HG02763 (cell line): ENCODE measurements around the gene FAM174C.
"Not testable (repeated sequence)": the region's sequence is repeated elsewhere in the genome, so short reads cannot be mapped to it uniquely, and the experiment has no call there.

Source experiments
- ATAC-seq: cut with Tn5 transposase; IDR thresholded peaks from one replicate; pipeline ENCODE4 v1.9.1; 2021; ENCODE audit warnings: mild to moderate bottlenecking, moderate library complexity; ENCODE audit not compliant: unreplicated experiment

Gene FAM174C

DNA sequence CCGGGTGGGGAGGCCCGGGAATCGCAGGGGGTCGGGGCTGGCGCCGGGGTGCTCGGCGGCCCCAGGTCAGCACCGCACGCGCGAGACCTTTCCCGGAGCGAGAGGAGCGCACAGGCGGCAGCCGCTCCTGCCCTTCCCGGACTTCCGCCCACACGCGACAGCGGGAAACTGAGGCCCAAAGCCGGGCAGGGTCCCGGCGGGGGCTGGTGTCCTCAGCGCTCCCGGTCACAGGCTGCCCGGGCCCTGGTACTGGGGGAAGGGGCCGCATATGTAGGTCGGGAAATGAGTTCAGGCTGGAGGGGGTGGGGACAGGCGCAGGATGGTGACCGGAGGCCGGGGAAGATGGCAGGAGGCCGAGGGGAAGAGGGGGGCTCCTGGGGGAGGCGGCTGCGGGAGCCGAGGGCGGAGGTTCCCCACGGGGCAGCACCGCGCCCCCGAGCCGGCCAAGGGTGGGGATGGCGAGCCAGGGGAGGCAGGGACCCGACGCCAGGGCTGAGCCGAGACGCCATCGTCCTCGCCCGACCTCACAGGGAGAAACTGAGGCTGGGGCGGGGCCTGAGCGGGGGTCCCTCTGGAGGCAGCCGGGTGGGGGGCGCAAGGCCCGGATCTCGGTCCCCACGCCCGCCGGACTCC, 38.2 kb upstream of the FAM174C start:
- no peak for ATAC-seq

DNA sequence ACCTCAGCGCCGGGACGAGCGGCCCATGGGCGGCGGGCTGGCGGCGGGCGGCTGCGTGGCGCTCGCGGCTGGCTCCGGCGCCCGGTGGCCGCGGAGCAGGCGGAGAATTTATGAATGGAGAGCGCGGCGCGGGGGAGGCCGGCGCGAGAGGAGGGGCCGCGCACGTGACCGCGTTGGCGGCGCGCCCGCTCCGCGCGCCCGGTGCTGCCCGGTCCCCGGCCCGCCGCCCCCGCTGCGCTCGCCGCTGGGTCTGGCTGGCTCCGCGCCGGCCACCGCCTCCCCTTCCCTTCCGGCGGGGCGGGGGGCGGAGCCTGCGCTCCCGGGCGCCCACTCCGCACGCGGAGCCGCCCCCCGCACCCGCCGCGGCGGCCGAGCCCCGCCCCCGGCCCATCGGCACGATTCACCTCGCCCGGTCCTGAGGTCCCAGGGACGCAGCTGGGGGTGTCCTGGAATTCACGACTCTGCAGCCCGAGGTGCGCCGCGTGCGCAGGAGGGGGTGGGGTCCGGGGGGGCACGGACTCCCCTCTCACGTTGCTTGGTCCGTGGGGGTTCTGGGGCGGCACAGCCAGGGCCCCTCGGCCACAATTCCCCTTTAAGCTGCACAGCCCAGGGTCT, 37.5 kb upstream of the FAM174C start, which contains the start of gene CBARP:
CBARP (minus strand) TSS at position 252 of the 615 bp plus-strand sequence. CDS start 1,905 bp downstream, outside the sequence.
- no peak for ATAC-seq

DNA sequence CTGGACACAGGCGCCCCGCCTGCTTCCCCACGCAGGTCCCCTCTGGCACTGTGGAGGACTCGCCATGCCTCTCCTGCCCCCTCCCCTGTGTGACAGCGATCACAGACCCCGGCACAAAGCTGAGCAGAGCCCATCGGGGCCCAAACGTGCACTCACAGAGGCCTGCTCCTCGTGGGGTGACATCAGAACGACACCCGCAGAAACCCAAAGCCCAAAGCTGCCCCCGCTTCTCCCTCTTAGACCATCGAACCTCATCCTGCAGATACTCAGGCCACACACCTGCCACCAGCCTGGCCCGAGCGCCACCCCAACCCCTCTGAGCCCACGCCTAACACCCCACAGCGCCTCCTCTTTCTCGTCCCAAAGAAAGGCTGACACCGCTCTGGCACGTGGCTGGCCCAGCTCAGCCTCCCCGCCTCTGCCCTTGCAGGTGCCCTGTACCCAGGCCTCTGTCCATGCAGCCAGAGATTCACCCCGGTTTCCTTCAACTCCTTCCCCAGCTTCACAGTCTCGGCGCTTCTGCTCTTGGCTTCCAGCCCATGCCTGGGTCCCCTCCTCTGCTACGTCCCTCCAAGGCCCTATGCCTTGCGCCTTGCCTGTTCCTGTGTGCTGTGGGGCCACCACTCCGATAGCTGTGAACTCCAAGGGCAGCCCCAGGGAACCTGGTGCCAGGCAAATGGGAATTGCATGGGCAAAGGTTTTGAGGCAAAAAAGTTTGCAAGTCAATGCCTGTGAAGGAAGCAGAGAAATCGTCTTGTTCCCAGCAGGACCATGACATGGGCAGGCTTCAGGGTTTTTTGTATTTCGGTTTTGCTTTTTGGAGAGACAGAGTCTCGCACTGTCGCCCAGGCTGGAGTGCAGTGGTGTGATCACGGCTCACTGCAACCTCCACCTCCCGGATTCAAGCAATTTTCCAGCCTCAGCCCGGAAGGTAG, 36.7 kb upstream of the FAM174C start:
- ATAC-seq = no peak

DNA sequence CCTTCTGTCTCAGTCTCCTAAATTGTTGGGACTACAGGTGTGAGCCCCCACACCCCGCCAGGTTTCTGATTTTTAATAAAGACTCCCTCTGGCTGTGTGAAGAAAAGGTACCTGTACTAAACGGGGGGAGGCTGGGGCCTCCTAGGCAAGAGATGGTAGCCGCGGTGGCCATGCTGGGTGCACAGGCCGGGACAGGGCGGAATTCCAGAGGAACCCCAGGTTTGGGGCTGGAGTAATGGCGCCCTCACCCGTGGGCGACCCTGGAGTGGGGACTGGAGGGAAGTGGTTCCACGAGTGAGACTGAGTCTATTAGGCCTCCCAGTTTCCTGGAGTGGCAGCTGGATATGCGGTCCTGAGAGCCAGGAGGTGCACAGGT, 35.9 kb upstream of the FAM174C start:
- no peak for ATAC-seq

DNA sequence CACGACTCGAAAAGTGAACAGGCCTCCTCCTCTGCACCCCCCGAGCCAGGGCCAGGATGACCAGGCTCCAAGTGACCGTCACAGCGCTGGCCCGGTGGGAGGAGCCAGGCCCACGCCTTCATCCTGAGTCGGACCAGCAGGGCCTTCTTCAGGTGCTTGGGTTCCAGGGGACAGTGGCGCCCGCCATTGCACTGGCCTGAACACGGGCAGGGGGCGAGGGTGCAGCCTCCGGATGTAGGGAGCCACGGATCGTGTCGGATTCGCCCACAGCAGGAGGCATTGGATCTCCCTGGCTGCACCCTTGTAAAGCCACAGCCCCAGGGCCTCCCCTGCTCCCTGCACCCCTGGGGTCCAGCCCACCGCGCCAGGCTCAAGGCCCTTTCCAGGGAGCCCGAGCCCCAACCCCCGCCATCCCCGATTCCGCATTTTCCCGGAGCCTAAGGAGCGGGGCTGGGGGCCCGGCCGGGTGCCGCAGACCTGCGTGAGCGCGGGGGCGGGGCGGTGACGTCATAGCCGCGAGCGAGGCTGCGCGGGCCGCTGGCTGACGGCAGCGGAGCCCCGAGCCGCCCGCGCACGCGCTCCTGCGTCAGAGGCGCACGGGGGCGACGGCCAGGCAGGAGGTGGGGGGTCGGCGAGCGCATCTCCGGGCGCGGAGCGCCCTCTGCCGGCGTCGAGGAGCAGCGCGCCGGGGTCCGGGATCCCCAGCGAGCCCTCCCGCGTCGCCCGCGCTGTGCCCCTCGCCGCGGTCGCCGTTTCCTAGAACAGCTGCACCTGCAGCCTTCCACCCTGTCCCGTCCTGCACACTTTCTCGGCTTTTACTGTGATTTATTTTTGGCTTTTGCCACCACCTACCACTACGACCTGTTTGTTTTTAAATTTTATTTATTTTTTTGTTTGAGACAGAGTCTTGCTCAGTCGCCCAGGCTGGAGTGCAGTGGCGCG, 35.3 kb upstream of the FAM174C start:
- no peak for ATAC-seq

DNA sequence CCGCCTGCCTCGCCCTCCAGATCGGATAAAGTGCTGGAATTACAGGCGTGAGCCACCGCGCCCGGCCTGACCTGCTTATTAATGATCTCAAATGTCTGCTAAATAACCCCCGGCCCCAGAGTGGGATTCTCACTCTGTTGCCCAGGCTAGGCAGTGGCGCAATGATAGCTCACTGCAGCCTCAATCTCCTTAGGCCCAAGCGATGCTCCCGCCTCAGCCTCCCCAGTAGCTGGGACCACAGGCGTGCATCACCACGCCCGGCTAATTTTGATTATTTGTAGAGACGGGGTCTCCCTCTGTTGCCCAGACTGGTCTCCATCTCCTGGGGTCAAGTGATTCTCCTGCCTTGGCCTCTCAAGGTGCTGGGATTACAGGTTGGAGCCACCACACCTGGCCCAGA, 34.4 kb upstream of the FAM174C start:
- ATAC-seq = no peak

DNA sequence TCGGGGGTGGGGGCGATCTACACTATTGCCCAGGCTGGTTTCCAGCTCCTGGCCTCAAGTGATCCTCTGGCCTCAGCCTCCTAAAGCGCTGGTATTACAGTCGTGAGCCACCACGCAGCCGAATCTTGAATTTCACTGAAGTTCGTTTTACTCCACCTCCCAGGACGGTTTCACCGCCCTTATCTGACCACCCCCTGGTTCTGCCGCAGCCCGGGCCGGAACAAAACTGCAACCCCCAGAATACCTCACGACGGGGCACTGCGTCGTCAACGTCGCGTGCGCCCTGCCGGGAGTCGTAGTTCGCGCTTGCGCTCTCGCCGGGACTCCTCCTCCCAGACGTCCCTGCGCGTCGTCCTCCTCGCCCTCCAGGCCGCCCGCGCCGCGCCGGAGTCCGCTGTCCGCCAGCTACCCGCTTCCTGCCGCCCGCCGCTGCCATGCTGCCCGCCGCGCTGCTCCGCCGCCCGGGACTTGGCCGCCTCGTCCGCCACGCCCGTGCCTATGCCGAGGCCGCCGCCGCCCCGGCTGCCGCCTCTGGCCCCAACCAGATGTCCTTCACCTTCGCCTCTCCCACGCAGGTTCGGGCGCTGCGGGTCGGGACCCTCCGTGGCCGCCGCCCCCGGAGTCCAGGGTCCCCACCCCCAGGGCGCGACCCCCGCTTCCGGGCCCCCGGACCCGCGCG, 33.8 kb upstream of the FAM174C start, which contains the start of gene ATP5F1D:
ATP5F1D (plus strand) TSS at position 335 of the 679 bp plus-strand sequence; CDS start at position 435, 100 bp downstream.
- ATAC-seq = peak; percentile 57

DNA sequence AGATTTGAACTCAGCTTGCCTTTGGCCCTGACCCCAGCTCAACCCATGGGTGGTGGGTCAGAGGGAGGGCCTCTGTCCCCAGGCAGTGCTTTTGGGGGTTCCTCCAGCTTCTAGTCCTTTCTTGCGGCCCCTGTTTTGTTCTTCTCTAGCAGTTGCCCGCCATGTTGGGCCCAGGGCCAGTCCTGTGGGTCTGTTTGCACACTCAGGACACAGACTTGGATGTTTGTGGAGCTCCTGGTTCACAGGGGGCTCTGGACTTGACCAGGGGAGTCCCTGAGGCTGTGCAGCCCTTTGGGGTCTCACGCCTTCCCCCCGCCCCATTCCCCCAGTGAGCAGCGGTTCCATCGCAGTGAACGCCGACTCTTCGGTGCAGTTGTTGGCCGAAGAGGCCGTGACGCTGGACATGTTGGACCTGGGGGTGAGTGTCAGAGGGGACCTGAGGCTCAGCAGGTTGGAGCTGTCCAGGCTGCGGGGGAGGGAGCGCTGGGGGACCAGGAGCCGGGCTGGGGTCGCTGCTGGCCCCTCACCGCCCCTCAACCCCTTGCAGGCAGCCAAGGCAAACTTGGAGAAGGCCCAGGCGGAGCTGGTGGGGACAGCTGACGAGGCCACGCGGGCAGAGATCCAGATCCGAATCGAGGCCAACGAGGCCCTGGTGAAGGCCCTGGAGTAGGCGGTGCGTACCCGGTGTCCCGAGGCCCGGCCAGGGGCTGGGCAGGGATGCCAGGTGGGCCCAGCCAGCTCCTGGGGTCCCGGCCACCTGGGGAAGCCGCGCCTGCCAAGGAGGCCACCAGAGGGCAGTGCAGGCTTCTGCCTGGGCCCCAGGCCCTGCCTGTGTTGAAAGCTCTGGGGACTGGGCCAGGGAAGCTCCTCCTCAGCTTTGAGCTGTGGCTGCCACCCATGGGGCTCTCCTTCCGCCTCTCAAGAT, 31.3 kb upstream of the FAM174C start:
- no peak for ATAC-seq

DNA sequence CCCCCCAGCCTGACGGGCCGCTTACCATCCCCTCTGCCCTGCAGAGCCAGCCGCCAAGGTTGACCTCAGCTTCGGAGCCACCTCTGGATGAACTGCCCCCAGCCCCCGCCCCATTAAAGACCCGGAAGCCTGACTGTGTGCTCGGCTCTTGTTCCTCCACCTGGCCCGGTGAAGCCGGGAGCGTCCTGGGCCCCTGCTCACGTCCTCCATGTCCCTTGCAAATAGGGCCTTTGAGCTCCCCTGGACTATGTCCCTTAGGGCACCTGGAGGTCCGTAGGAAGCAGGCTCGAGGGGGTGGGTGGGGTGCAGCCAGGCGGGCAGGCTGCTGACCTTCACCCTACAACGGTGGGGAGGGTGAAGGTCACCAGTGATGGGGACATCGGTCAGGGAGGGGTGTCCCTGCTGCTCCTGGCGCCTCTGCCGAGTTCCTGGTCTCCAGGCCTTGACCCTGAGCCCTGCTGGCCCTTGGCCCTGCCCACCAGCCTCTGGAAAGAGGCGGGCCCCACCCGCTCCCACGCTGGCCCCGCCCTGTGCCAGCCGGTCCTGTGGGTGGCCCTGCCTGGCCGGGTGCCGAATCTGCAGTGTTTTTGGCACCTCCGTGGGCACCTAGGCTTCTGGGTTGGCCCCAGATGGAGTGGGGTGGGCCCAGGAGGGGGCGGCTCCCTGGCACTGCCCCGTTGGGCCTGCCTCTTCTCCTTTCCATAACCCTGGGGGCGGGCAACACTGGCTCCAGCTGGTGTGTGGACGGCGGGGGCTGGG, 30.5 kb upstream of the FAM174C start:
- ATAC-seq = no peak

DNA sequence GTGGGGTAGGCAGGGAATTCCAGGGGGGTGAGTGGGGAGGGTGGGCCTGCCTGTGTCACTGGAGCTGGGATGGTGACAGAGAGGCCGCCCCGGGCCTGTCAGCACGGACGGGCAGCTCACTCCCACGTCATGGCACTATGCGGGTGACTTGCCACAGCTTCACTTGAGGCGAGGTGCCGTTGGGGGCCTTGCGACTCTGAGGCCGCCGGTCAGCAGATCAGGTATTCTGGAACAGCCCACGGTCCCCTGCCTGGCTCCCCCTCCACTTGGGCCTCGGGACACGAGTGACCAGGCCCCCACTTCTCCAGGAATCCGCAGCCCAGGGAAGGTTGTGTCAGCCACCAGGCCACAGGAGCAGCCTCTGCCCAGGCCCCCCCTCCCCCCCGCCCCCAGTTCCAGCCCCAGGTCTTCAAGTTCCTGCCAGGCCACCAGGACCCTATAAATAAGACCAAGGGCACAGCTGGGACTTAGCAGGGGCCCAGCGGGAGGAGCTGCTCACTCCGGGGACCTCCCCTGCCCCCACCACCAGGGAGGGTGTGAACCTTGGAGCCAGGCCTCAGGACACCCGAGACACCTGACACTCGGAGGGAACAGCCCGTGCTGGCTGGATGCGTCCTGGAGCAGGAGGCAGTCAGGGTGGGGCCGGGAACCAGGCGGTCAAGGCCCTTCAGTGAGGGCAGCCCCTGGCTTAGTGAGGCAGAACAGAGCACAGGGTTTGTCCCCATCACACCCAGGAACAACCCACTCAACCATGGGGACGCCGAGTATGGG, 29.7 kb upstream of the FAM174C start:
- no peak for ATAC-seq

DNA sequence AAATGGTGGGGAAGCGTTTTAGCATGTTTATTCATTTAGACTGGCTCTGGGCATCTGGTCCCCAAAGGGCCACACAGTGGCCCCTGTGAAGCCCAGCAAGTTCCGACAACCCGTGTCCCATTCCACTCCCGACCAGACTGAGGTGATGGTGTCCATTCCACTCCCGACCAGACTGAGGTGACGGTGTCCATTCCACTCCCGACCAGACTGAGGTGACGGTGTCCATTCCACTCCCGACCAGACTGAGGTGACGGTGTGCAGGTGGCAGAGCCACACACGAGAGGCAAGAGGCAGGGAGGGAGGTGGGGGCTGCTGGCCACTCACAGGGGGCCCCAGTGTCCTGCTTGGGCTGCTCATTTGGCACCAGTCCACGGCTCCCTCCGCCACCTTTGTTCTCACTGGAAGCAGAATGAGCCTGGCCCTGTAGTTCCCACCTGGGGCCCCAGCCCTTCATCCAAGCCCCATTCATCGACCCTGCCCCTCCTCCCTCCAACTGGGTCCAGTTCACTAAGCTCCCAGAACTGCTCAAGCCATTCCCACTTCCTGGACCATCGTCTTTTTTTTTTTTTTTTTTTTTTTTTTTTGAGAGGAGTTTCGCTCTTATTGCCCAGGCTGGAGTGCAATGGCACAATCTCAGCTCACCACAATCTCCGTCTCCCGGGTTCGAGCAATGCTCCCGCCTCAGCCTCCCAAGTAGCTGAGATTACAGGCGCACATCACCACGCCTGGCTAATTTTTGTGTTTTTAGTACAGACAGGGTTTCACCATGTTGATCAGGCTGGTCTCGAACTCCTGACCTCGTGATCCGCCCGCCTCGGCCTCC, 28.9 kb upstream of the FAM174C start:
- not testable (repeated sequence) for ATAC-seq

DNA sequence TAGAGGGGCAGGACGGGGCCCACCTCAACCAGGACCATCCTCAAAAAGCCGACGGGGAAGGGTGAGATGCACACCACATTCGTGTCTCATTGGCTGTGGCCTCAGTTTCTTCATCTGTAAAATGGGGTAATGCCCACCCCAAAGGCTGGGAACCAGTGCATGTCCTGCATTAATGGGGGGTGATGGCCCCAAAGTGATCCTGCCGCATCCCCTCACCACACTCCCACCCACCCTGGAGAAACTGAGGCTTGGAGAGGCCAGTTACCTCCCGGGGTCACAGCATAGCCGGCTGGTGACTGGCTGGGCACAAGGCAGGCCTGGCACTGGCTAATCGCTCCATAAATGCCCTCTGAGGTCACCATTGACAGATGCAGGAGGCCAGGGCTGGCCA, 27.6 kb upstream of the FAM174C start:
- no peak for ATAC-seq

DNA sequence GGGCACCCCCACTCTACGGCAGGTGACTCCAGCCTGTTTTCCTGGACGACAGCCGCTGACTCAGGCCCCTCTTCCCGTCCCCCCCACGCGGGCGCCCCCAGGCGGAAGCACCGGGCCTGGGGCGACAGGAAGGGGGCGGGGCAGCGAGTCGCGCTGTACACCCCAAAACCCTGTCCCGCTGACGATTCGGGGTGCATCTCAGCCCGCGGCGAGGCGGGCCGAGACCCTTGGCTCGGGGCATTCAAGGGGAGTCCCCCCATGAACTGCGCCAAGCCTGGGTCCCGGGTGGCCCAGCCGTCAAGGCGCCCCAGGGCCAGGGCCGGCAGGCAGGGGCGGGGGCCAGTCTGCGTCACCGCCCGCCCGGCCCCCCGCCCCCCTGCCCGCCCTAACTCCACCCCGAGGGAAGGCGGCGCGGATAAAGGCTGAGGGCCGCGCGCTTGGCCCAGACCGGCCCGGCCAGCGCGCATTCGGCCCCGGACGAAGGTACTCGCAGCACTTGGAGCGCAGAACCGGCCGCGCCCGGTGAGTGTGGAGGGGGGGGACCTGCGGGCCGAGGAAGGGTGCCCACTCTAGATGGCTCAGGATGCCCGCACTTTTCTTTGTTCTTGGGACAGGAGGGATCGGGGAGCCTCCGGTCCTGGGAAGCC, 27.1 kb upstream of the FAM174C start, which contains the start of gene MIDN:
MIDN (plus strand) TSS at position 445 of the 647 bp plus-strand sequence. CDS start 1,714 bp downstream, outside the sequence.
- ATAC-seq = peak; percentile 8

DNA sequence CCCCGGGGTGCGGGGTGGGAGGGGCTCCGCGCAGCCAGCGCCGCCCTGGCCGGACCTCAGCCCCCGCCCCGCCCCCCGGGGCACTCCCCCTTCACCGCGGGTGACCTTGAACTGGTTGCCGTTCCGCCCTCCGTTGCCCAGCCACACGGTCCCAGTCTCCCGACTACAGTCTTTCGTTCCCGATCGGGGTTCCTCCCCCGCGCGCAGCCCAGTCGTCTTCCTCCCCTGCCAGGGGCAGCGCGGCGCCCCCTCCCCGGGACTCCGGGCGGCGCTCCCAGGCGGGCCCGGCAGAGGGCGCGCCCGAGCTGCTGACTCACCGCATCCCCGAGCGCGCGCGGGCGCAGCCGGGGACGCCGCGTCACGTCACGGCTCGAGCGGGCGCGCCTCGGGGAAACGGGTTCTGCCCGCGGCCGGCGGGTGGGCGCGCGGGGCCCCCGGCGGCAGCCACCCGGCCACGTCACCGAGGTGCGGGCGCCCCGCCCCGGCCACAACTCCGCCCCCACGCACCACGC, 26.5 kb upstream of the FAM174C start:
- ATAC-seq = peak; percentile 33

DNA sequence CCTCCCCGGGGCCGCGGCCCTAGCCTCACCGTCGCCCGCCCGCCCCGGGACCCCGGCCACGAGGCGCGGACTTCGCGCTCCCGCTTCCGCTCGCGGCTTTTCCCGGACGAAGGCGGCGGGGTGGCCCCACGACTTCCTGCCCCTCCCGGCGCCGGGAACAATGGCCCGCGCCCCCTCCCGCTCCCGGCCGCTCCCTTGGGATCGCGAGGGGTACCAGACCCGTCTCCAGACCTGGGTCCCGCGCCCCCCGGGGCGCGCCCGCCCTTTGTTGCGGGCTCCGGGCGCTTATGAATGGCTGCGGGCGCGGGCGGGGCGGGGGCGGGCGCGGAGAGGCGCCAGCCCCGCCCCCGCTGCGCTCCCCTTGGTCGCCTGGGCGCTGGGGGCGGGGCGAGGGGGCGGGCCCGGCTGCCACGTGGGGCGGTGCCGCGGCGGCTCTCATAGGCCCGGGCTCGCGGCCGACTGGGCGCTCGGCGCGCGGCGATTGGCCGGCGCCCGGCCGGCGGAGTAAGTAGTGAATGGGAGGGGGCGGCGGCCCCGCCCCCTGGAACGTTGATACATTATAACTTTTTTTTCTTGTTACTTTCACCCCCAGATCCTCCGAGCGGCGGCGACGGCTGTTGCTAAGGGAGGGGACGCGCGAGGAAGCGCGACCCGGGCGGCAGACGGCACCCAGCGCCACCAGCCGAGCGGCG, 25.9 kb upstream of the FAM174C start:
- peak; percentile 43 for ATAC-seq
